Measurements from ENCODE around the gene CACNA1C.
A peak's percentile ranks its signal among the peaks of the same experiment; 100 is the strongest.

The CACNA1C gene

GRCh38 chr12:2325519-2325918 is 272.7 kb downstream of the CACNA1C start:
- no peak for DNase-seq

GRCh38 chr12:2326470-2326869 is 273.7 kb downstream of the CACNA1C start:
- DNase-seq, result no peak

- no peak for DNase-seq
Measured at GRCh38 chr12:2328661-2329060, 275.9 kb downstream of the CACNA1C start.

- DNase-seq, result no peak
Measured at GRCh38 chr12:2329661-2330210, 276.9 kb downstream of the CACNA1C start.

- peak; percentile 77 for DNase-seq
Measured at GRCh38 chr12:2332236-2332635, 279.4 kb downstream of the CACNA1C start.

GRCh38 chr12:2332947-2333346 is 280.2 kb downstream of the CACNA1C start:
- DNase-seq, result no peak

GRCh38 chr12:2333491-2334195 is 280.9 kb downstream of the CACNA1C start:
- DNase-seq, result no peak

- DNase-seq, result no peak
Measured at GRCh38 chr12:2334271-2334670, 281.5 kb downstream of the CACNA1C start.

GRCh38 chr12:2334689-2335088 is 281.9 kb downstream of the CACNA1C start:
- no peak for DNase-seq

GRCh38 chr12:2335109-2335508 is 282.3 kb downstream of the CACNA1C start:
- DNase-seq, result no peak

GRCh38 chr12:2335513-2335912 is 282.7 kb downstream of the CACNA1C start:
- no peak for DNase-seq

- peak; percentile 54 for DNase-seq
Measured at GRCh38 chr12:2335916-2336315, 283.1 kb downstream of the CACNA1C start.

GRCh38 chr12:2336409-2336829 is 283.6 kb downstream of the CACNA1C start:
- DNase-seq, result peak; percentile 96

- DNase-seq, result no peak
Measured at GRCh38 chr12:2337031-2338010, 284.5 kb downstream of the CACNA1C start.

- no peak for DNase-seq
Measured at GRCh38 chr12:2338381-2338780, 285.6 kb downstream of the CACNA1C start.

- DNase-seq, result peak; percentile 58
Measured at GRCh38 chr12:2338991-2339431, 286.2 kb downstream of the CACNA1C start.

GRCh38 chr12:2341051-2341751 is 288.4 kb downstream of the CACNA1C start:
- DNase-seq, result no peak

GRCh38 chr12:2341871-2342270 is 289.1 kb downstream of the CACNA1C start:
- peak; percentile 80 for DNase-seq

GRCh38 chr12:2343681-2344080 is 290.9 kb downstream of the CACNA1C start:
- no peak for DNase-seq

- DNase-seq, result no peak
Measured at GRCh38 chr12:2344476-2344875, 291.7 kb downstream of the CACNA1C start.

- DNase-seq, result no peak
Measured at GRCh38 chr12:2344885-2345284, 292.1 kb downstream of the CACNA1C start.

- no peak for DNase-seq
Measured at GRCh38 chr12:2345902-2346301, 293.1 kb downstream of the CACNA1C start.

- DNase-seq, result no peak
Measured at GRCh38 chr12:2346416-2346815, 293.6 kb downstream of the CACNA1C start.
